DMS53 treated with DMSO at 0.1 percent for 48 hours (cell line): ENCODE results near the gene CTSS.
"Not testable (repeated sequence)": the region's sequence is repeated elsewhere in the genome, so short reads cannot be mapped to it uniquely, and the experiment has no call there.

ENCODE experiments used
- DNase-seq: peaks from one replicate; lab custom pipeline; 2025; ENCODE audit not compliant: unreplicated experiment; lab: John Stamatoyannopoulos, UW

CTSS gene

GRCh38 chr1:150775931-150776505, 10.4 kb upstream of the CTSS start:
- DNase-seq, result not testable (repeated sequence)

DNA sequence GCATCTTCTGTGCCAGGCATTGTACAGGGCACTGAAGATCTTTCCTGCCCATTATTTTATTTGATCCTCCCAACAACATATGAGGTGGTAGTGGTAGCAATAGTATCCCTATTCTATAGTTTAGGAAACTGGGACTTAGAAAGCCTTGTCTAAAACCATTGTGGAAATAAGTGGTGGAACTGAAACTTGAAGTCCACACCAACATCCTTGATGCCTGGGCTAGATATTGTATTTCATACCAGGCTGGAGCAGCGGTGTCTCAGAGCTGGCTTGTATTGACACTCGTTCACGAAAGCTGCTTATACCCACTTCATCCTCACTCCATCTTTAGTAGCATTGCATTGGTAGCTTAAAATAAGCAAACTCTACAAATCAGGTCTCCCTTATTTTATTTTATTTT, 9.7 kb upstream of the CTSS start:
- no peak for DNase-seq

- DNase-seq, result no peak
These were observed 6.7 kb upstream of the CTSS start for GRCh38 chr1:150772326-150772725.

DNA sequence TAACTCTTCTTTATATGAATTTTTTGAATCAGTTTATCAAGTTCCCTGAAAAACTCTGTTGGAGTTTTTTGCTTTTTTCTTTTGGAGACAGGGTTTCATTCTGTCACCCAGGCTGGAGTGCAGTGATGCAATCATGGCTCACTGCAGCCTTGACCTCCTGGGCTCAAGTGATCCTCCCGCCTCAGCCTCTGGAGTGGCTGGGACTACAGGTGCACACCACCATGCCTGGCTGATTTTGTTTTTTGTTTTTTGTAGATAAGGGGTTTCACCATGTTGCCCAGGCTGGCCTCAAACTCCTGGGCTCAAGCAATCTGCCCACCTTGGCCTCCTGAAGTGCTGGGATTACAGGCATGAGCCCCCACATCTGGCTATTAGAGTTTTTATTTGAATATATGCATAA, 2.1 kb upstream of the CTSS start:
- not testable (repeated sequence) for DNase-seq

DNA sequence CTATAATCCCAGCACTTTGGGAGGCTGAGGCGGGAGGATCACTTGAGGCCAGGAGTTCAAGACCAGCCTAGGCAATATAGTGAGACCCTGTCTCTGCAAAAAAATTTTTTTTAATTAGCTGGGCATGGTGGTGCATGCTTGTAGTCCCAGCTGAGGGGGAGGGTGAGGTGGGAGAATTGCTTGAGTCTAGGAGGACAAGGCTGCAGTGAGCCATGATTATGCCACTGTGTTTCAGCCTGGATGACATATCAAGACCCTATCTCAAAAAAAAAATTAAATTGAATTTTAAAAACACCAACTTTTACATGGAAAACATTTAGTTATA, 361 bp upstream of the CTSS start:
- DNase-seq, result not testable (repeated sequence)

- DNase-seq, result peak; percentile 24
These were observed 919 bp downstream of the CTSS start for GRCh38 chr1:150764617-150765101.

- no peak for DNase-seq
These were observed 2.6 kb downstream of the CTSS start for GRCh38 chr1:150763018-150763417.

GRCh38 chr1:150762552-150762951, 3.0 kb downstream of the CTSS start:
- no peak for DNase-seq

DNA sequence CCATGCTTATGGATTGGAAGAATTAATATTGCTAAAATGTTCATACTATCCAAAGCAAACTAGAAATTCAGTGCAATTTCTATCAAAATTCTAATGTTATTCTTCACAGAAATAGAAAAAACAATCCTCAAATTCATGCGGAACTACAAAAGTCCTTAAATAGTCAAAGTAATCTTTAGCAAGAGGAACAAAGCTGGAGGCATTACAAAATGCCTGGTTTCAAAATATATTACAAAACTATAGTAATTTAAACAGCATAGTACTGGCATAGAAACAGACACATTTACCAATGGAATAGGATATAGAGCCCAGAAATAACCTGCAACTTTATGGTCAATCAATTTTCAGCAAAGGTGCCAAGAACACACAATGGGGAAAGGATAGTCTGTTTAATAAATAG, 3.8 kb downstream of the CTSS start:
- no peak for DNase-seq

- DNase-seq, result no peak
These were observed 5.6 kb downstream of the CTSS start for GRCh38 chr1:150760013-150760412.

DNA sequence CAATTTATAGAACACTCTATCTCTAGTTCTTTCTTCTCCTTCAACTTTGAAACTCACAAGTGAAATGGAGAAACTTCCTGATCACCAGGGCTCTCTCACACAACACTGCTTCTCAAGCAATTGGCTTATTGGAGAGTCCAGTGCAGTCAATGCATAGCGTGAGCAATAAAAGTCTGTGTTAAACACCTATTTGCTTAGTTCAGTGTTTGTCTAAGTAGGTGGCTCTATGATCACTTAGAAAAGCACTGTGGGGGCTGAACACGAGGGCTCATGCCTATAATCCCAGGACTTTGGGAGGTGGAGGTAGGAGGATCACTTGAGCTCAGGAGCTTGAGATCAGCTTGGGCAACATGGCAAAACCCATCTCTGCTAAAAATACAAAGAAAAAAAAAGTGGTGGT, 12.2 kb downstream of the CTSS start:
- no peak for DNase-seq

DNA sequence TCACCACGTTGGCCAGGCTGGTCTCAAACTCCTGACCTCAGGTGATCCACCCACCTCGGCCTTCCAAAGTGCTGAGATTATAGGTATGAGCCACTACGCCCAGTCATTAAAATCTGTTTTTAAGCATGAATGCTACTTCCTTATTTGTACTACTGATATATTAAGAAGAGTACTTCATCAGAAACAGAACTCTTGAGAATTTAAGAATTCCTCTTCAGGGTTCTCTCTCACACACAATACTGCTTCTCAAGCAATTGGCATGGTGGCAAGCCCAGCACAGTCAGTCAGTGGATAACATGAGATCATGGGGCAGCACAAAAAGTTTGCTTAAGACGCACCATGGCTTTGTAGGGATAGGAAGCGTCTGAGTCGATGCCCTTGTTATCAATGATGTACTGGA, 14.1 kb downstream of the CTSS start:
- DNase-seq, result no peak

DNA sequence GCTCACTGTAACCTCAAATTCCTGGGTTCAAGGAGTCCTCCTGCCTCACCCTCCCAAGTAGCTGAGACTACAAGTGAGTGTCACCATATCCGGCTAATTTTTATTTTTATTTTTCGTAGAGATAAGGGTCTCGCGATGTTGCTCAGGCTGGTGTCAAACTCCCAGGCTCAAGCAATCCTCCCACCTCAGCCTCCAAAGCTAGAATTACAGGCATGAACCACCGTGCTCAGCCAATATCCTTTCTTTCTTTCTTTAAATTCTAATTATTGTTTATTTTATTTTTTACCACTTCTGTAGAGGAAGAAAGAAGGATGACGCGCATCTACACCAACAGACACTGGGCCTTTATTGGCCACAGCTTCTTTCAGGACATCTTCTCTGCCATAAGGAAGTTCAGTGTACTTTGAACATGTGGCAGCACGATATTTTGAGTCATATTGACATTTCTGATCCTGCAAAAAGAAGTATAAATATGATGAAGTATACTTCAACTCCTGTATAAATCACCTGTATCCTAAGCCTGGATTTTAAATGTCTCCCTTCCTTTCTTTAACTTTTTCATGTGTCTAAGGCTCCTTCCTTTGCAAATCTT, 15.8 kb downstream of the CTSS start:
- no peak for DNase-seq

- no peak for DNase-seq
These were observed 16.5 kb downstream of the CTSS start for GRCh38 chr1:150748878-150749719.

DNA sequence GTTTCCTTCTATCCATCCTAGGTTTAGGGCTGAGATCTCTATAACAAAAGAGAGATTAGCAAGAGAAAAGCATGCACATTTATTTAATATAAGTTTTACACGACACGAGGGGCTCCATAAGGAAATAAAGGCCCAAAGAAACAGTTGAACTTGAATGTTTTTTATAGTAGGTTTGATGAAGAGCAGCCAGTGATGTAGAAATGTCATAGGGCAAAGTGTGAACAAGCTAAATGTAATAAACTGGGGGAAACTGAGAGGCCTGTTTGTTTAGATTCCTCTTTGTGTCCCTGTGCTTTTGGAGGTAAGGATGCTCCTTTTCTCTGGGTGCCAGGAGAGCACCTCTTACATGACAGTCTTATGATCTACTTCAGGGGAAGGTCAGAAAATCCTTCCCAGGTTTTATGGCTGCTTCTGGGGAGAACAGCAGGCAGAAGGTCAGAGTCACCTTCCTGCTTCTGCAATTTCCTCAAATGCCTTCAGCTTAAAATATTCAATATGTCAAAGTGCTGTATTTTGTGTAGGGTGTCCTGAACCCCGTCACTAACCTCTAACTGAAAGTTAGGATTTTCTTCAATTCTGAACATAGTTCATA, 35.4 kb downstream of the CTSS start:
- no peak for DNase-seq

DNA sequence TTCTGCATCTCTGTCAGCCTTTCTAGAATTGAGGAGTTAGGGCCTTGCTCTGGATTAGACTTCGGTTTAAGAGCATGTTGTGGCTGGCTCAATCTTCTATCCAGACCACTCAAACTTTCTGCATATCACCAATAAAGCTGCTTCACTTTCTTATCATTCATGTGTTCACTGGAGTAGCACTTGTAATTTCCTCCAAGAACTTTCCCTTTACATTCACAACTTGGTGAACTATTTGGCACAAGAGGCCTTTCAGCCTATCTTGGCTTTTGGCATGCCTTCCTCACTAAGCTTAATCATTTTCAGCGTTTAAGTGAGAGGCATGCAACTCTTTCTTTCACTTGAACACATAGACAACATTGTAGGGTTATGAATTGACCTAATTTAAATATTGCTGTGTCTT, 41.2 kb downstream of the CTSS start:
- DNase-seq, result no peak

DNA sequence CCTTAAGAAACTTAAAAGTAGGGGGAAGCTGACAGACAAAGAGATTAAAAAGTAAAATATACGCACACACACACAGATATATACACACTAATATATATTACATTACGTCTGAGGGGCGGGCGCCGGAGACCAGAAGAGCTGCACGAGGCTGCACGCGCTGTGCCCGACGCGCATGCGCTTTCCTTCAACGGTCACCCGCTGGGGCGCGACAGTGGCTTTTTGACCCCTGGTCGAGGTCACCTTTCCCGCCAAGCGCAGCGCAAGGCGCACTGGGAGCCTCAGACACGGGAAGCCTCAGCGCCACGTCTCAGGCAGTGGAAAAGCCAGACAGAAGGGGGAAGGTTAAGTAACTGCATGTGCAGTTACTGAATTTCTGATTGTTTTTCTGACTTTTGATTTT, 44.9 kb downstream of the CTSS start, which contains the start of gene HORMAD1:
Gene HORMAD1, minus strand, starts transcription at position 193 of the 400 bp plus-strand sequence. CDS start 1,390 bp downstream, outside the sequence.
- DNase-seq, result no peak

- DNase-seq, result no peak
These were observed 45.5 kb downstream of the CTSS start for GRCh38 chr1:150720098-150720497.

- DNase-seq, result no peak
These were observed 47.2 kb downstream of the CTSS start for GRCh38 chr1:150718225-150718891.

DNA sequence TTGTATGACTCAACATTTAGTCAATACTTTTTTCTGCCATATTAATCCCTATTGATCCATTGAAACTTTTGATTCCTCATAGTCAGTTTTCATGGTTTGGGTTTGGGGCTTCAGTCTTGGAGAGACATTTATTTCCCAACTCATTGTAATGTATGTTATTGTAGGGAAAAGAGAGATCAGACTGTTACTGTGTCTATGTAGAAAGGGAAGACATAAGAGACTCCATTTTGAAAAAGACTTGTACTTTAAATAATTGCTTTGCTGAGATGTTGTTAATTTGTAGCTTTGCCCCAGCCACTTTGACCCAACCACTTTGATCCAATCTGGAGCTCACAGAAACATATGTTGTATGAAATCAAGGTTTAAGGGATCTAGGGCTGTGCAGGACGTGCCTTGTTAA, 56.5 kb downstream of the CTSS start:
- not testable (repeated sequence) for DNase-seq

- no peak for DNase-seq
These were observed 57.0 kb downstream of the CTSS start for GRCh38 chr1:150708595-150708994.
